Activated CD8-positive, alpha-beta memory T cell treated with anti-CD3 and anti-CD28 coated beads, Interleukin-2, amount 10 ng/mL, durations not matched to agents 7 days and 5 days (primary cell): ENCODE data around the gene PFKFB4. TPM values are rescaled to one million over a fixed set of nuclear protein-coding genes. Genes with fewer than 3 reads are reported as not detected.
"Not testable (repeated sequence)": the region's sequence is repeated elsewhere in the genome, so short reads cannot be mapped to it uniquely, and the experiment has no call there.

Experiments
- ATAC-seq: fragments of 150-1000 bp; cut with Tn5 transposase; one replicate; pipeline ENCODE4 v1.10.0; 2021; ENCODE audit warnings: moderate library complexity
- CTCF ChIA-PET: fragments of 350-600 bp; sonication (Branson Sonifier 250); formaldehyde crosslinking; loops from one replicate; lab custom pipeline; 2021; ENCODE audit warnings: antibody characterized with exemption; lab: Charles Lee
- DNase-seq: peaks from one replicate; pipeline ENCODE4 v3.0.0-alpha.2; 2020
- H3K27ac Mint-ChIP-seq: one replicate; pipeline ENCODE4 v1.8.0; 2021; ENCODE audit warnings: mild to moderate bottlenecking, mixed read lengths
- H3K27me3 Mint-ChIP-seq: one replicate; pipeline ENCODE4 v1.8.0; 2021; ENCODE audit warnings: mixed read lengths
- H3K36me3 Mint-ChIP-seq: one replicate; pipeline ENCODE4 v1.8.0; 2021; ENCODE audit warnings: mild to moderate bottlenecking, mixed read lengths
- H3K4me1 Mint-ChIP-seq: one replicate; pipeline ENCODE4 v1.8.0; 2021; ENCODE audit warnings: mixed read lengths
- H3K4me3 Mint-ChIP-seq: one replicate; pipeline ENCODE4 v1.8.0; 2021; ENCODE audit warnings: mild to moderate bottlenecking, moderate library complexity, mixed read lengths
- H3K9me3 Mint-ChIP-seq: one replicate; pipeline ENCODE4 v1.8.0; 2022; ENCODE audit warnings: low read depth, mixed read lengths
- total RNA-seq, 2 experiments: library from RNA; stranded (reverse); gene quantifications; one replicate each; pipeline ENCODE4 v1.2.3, GENCODE V29; 2021

The PFKFB4 gene
- total RNA-seq, 2 experiments from 2014 or later = 12.2 to 26.9 TPM

- DNase-seq (no peak), ATAC-seq (no peak)
- CTCF ChIA-PET = interaction anchor here (1.0 to 13.5 kb wide), 9 partner anchors 10 to 105 kb away, joined by 3 to 110 read pairs (median 5); a partner anchor contains a TSS
- Mint-ChIP-seq H3K36me3 (peaks cover 4% of the 10 kb centered on the region), H3K4me1 (peaks cover 57% of the 10 kb centered on the region), H3K27me3 (peaks cover 4% of the 10 kb centered on the region), H3K4me3 (peak overlapping the region; percentile 24), H3K27ac (peak overlapping the region; percentile 76), H3K9me3 (no peaks in the 10 kb centered on the region)
Measured at GRCh38 chr3:48505146-48505545, 51.5 kb downstream of the PFKFB4 start.

- Mint-ChIP-seq H3K27me3 (no peaks in the 10 kb centered on the region), H3K27ac (peak within 1 kb of the TSS; percentile 76), H3K4me3 (peak within 1 kb of the TSS; percentile 78), H3K4me1 (peaks cover 57% of the 10 kb centered on the region), H3K9me3 (no peaks in the 10 kb centered on the region), H3K36me3 (peaks cover 7% of the 10 kb centered on the region)
- peak; percentile 72 for DNase-seq
- peak; percentile 79 for ATAC-seq
- CTCF ChIA-PET = interaction anchor here (1.1 to 13.5 kb wide), 7 partner anchors 11 to 104 kb away, joined by 3 to 110 read pairs (median 6); a partner anchor contains a TSS
Measured at GRCh38 chr3:48504051-48504946, 52.3 kb downstream of the PFKFB4 start, which contains the start of gene SHISA5. TSS of gene SHISA5 (minus strand) at chr3:48504174. CDS start at chr3:48504094, 80 bp downstream.

- no peaks in the 10 kb centered on the region for H3K9me3 Mint-ChIP-seq
- H3K36me3 Mint-ChIP-seq = peaks cover 10% of the 10 kb centered on the region
- H3K27me3 Mint-ChIP-seq = no peaks in the 10 kb centered on the region
- ATAC-seq = no peak
- H3K4me1 Mint-ChIP-seq = peaks cover 57% of the 10 kb centered on the region
- H3K4me3 Mint-ChIP-seq = peak overlapping the region; percentile 78
- CTCF ChIA-PET = interaction anchor here (1.1 to 13.5 kb wide), 5 partner anchors 12 to 103 kb away, joined by 3 to 110 read pairs (median 6); a partner anchor contains a TSS
- DNase-seq = no peak
- H3K27ac Mint-ChIP-seq = peak overlapping the region; percentile 72
Measured at GRCh38 chr3:48503401-48504050, 53.1 kb downstream of the PFKFB4 start.

DNA sequence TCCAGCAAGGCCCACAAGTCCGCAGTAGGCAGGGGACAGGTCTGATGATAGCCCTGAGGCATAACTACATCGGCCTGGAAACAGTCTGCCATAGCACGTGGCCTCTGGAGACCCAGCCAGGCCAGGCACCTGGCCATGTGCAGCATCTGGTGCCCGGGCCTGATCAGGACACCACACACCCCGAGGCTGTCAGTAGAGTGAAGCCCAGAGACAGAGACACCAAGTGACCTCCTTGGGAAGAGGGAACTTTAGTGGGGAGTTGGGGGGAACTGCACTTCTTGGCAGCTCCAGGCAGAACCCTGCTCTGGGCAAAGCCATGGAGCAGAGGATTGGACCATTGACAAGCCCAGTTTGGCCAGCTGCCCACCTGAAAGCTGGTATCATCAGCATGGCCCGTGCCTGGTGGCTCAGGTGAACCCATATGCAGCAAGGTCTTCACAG, 53.9 kb downstream of the PFKFB4 start:
- DNase-seq (no peak), ATAC-seq (no peak)
- H3K27ac Mint-ChIP-seq = peak overlapping the region; percentile 35
- H3K9me3 Mint-ChIP-seq = peaks cover 3% of the 10 kb centered on the region
- CTCF ChIA-PET = interaction anchor here (9.1 to 13.5 kb wide), 2 partner anchors 33 to 67 kb away, joined by 101 to 110 read pairs; a partner anchor contains a TSS
- peak overlapping the region; percentile 78 for H3K4me3 Mint-ChIP-seq
- no peaks in the 10 kb centered on the region for H3K27me3 Mint-ChIP-seq
- peaks cover 54% of the 10 kb centered on the region for H3K4me1 Mint-ChIP-seq
- H3K36me3 Mint-ChIP-seq = peaks cover 16% of the 10 kb centered on the region

DNA sequence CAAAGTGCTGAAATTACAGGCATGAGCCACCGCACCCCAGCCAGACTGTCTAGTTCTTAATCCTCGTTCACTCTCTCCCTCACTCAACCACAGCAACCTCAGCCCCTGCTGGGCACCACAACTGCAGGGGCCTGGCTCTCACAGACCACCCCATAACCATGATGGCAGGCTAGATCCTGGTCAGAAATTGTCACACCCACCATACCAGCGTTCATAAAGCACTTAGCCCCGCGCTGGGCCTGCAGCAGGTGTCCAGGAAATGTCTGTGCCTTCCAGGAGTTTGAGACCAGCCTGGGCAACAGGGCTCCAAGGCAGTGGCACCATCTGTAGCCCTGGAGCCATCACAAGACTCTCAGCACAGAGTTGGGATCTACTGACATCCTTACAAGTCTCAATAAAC, 54.5 kb downstream of the PFKFB4 start:
- Mint-ChIP-seq H3K9me3 (peaks cover 3% of the 10 kb centered on the region), H3K4me1 (peaks cover 48% of the 10 kb centered on the region), H3K27ac (peak overlapping the region; percentile 20), H3K36me3 (peaks cover 18% of the 10 kb centered on the region), H3K27me3 (no peaks in the 10 kb centered on the region), H3K4me3 (no peak overlapping the region)
- CTCF ChIA-PET = interaction anchor here (0.7 to 1.3 kb wide), 4 partner anchors 23 to 66 kb away, joined by 3 read pairs; no protein-coding TSS in a partner anchor
- no peak for ATAC-seq
- no peak for DNase-seq

- H3K4me1 Mint-ChIP-seq = peaks cover 39% of the 10 kb centered on the region
Measured at GRCh38 chr3:48501196-48501595, 55.4 kb downstream of the PFKFB4 start.

GRCh38 chr3:48500656-48501055, 55.9 kb downstream of the PFKFB4 start:
- H3K4me3 Mint-ChIP-seq = no peak overlapping the region

More at GRCh38 chr3:48501196-48501595, 55.4 kb downstream of the PFKFB4 start:
- peak overlapping the region; percentile 26 for H3K27ac Mint-ChIP-seq
- CTCF ChIA-PET = interaction anchor here (0.7 to 1.8 kb wide), 5 partner anchors 22 to 65 kb away, joined by 3 to 5 read pairs (median 3); no protein-coding TSS in a partner anchor
- ATAC-seq (no peak), DNase-seq (no peak)
- H3K9me3 Mint-ChIP-seq = peaks cover 3% of the 10 kb centered on the region
- no peaks in the 10 kb centered on the region for H3K27me3 Mint-ChIP-seq
- peaks cover 18% of the 10 kb centered on the region for H3K36me3 Mint-ChIP-seq
- no peak overlapping the region for H3K4me3 Mint-ChIP-seq

GRCh38 chr3:48493203-48493501, 63.5 kb downstream of the PFKFB4 start:
- Mint-ChIP-seq H3K27ac (no peak overlapping the region), H3K36me3 (peaks cover 21% of the 10 kb centered on the region), H3K27me3 (no peaks in the 10 kb centered on the region), H3K4me1 (no peaks in the 10 kb centered on the region), H3K4me3 (no peak overlapping the region), H3K9me3 (peaks cover 2% of the 10 kb centered on the region)
- CTCF ChIA-PET = no interaction called here
- DNase-seq (no peak), ATAC-seq (no peak)

More at GRCh38 chr3:48500656-48501055, 55.9 kb downstream of the PFKFB4 start:
- Mint-ChIP-seq H3K9me3 (peaks cover 3% of the 10 kb centered on the region), H3K27me3 (no peaks in the 10 kb centered on the region), H3K36me3 (peaks cover 18% of the 10 kb centered on the region), H3K4me1 (peaks cover 37% of the 10 kb centered on the region), H3K27ac (no peak overlapping the region)
- CTCF ChIA-PET = interaction anchor here (1.0 to 2.0 kb wide), 5 partner anchors 27 to 65 kb away, joined by 3 to 6 read pairs (median 4); no protein-coding TSS in a partner anchor
- ATAC-seq (no peak), DNase-seq (no peak)

GRCh38 chr3:48492461-48493202, 64.0 kb downstream of the PFKFB4 start:
- Mint-ChIP-seq H3K27ac (no peak overlapping the region), H3K9me3 (no peaks in the 10 kb centered on the region), H3K36me3 (peaks cover 19% of the 10 kb centered on the region), H3K27me3 (no peaks in the 10 kb centered on the region), H3K4me1 (peaks cover 2% of the 10 kb centered on the region), H3K4me3 (no peak overlapping the region)
- CTCF ChIA-PET = no interaction called here
- DNase-seq (no peak), ATAC-seq (no peak)

DNA sequence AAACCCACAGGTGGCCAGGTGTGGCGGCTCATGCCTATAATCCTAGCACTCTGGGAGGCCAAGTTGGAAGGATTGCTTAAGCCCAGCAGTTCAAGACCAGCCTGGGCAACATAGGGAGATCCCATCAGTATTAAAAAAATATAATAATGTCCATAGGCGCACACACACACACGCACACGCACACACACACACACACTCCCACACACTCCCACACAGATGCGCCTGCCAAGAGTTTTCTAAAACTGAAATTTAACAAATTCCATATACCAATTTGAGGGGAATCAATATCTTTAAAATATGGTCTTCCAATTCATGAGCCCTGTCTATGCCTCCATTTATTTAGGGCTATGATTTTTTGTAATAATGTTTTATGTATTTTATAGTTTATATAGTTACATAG, 69.7 kb downstream of the PFKFB4 start:
- CTCF ChIA-PET = interaction anchor here (1.3 kb wide), 1 partner anchor 51 kb away, joined by 4 read pairs; no protein-coding TSS in a partner anchor
- DNase-seq (no peak), ATAC-seq (no peak)
- H3K27ac Mint-ChIP-seq = no peak overlapping the region
- no peaks in the 10 kb centered on the region for H3K9me3 Mint-ChIP-seq
- H3K4me3 Mint-ChIP-seq = no peak overlapping the region
- no peaks in the 10 kb centered on the region for H3K27me3 Mint-ChIP-seq
- H3K36me3 Mint-ChIP-seq = peaks cover 2% of the 10 kb centered on the region
- H3K4me1 Mint-ChIP-seq = peaks cover 2% of the 10 kb centered on the region

GRCh38 chr3:48482822-48483221, 73.8 kb downstream of the PFKFB4 start:
- not testable (repeated sequence) for ATAC-seq, H3K9me3 Mint-ChIP-seq, H3K36me3 Mint-ChIP-seq, H3K27ac Mint-ChIP-seq, H3K4me3 Mint-ChIP-seq, H3K27me3 Mint-ChIP-seq, DNase-seq
- CTCF ChIA-PET = interaction anchor here (1.0 to 1.2 kb wide), 4 partner anchors 18 to 46 kb away, joined by 3 to 4 read pairs (median 4); no protein-coding TSS in a partner anchor
- H3K4me1 Mint-ChIP-seq = peaks cover 18% of the 10 kb centered on the region

GRCh38 chr3:48480891-48481290, 75.7 kb downstream of the PFKFB4 start:
- H3K4me1 Mint-ChIP-seq = peaks cover 34% of the 10 kb centered on the region
- ATAC-seq, H3K4me3 Mint-ChIP-seq, H3K9me3 Mint-ChIP-seq, H3K27ac Mint-ChIP-seq, DNase-seq, H3K27me3 Mint-ChIP-seq: not testable (repeated sequence)
- peaks cover 14% of the 10 kb centered on the region for H3K36me3 Mint-ChIP-seq
- CTCF ChIA-PET = interaction anchor here (0.8 to 1.5 kb wide), 3 partner anchors 25 to 80 kb away, joined by 3 read pairs; no protein-coding TSS in a partner anchor
